Omental fat pad (tissue), 4 donors: Measurements from ENCODE around the gene NPFFR1. TPM values are rescaled to one million over a fixed set of nuclear protein-coding genes. Genes with fewer than 3 reads are reported as not detected.
"Not testable (repeated sequence)": the region's sequence is repeated elsewhere in the genome, so short reads cannot be mapped to it uniquely, and the experiment has no call there.

ENCODE experiments used
- ATAC-seq: fragments of 150-250 bp; one replicate; pipeline ENCODE4 v1.9.1; 2016; ENCODE audit warnings: mild to moderate bottlenecking, moderate library complexity; ENCODE audit not compliant: low FRiP score
- DNase-seq: peaks from one replicate; pipeline ENCODE4 v3.0.0-alpha.2; 2019; ENCODE audit warnings: low spot score
- CTCF ChIP-seq, 3 donors: fragments of 450-650 bp; IDR thresholded peaks; one replicate each; pipeline ENCODE4 v1.5.1; 2016 to 2017; ENCODE audit warnings: antibody characterized with exemption in 3 of 3, mild to moderate bottlenecking in 3 of 3, moderate library complexity in 2 of 3
- total RNA-seq, 4 donors: library from RNA; depleted of rRNA; stranded (reverse); fragments of >200 nt; gene quantifications; one replicate each; pipeline ENCODE4 v1.1.0, GENCODE V29; 2016

NPFFR1 gene
- total RNA-seq, 4 donors from 2014 or later, result 0.19 to 3.4 (median 0.60) TPM; not detected in 1

GRCh38 chr10:70260259-70260658 is 23.5 kb downstream of the NPFFR1 start:
- no peak for TF ChIP-seq CTCF (IDR thresholded peaks at IDR 0.05)
- DNase-seq (no peak), ATAC-seq (no peak)

- ATAC-seq, result no peak
- TF ChIP-seq CTCF (IDR thresholded peaks at IDR 0.05), result no peak
Observed at GRCh38 chr10:70258216-70258615, 25.6 kb downstream of the NPFFR1 start.

GRCh38 chr10:70257816-70258215 is 26.0 kb downstream of the NPFFR1 start:
- not testable (repeated sequence) for DNase-seq, ATAC-seq

More at GRCh38 chr10:70258216-70258615, 25.6 kb downstream of the NPFFR1 start:
- no peak for DNase-seq

- ATAC-seq (no peak), DNase-seq (no peak)
- no peak for TF ChIP-seq CTCF (IDR thresholded peaks at IDR 0.05)
Observed at GRCh38 chr10:70256463-70256862, 27.3 kb downstream of the NPFFR1 start.

GRCh38 chr10:70255329-70256299 is 28.2 kb downstream of the NPFFR1 start:
- TF ChIP-seq CTCF (IDR thresholded peaks at IDR 0.05), result no peak
- ATAC-seq, result no peak
- DNase-seq, result no peak

GRCh38 chr10:70254778-70255328 is 29.0 kb downstream of the NPFFR1 start:
- ATAC-seq, result no peak
- TF ChIP-seq CTCF (IDR thresholded peaks at IDR 0.05), result no peak
- no peak for DNase-seq

GRCh38 chr10:70253878-70254765 is 29.7 kb downstream of the NPFFR1 start:
- ATAC-seq (no peak), DNase-seq (no peak)
- TF ChIP-seq CTCF (IDR thresholded peaks at IDR 0.05), result no peak
